ENCODE results near the gene RALGAPA1. TPM values are rescaled to one million over a fixed set of nuclear protein-coding genes. Genes with fewer than 3 reads are reported as not detected.
A peak's percentile ranks its signal among the peaks of the same experiment; 100 is the strongest.

RALGAPA1 gene
- total and polyA plus RNA-seq, 2 experiments from 2014 or later: 7.5 to 22.2 TPM

DNA sequence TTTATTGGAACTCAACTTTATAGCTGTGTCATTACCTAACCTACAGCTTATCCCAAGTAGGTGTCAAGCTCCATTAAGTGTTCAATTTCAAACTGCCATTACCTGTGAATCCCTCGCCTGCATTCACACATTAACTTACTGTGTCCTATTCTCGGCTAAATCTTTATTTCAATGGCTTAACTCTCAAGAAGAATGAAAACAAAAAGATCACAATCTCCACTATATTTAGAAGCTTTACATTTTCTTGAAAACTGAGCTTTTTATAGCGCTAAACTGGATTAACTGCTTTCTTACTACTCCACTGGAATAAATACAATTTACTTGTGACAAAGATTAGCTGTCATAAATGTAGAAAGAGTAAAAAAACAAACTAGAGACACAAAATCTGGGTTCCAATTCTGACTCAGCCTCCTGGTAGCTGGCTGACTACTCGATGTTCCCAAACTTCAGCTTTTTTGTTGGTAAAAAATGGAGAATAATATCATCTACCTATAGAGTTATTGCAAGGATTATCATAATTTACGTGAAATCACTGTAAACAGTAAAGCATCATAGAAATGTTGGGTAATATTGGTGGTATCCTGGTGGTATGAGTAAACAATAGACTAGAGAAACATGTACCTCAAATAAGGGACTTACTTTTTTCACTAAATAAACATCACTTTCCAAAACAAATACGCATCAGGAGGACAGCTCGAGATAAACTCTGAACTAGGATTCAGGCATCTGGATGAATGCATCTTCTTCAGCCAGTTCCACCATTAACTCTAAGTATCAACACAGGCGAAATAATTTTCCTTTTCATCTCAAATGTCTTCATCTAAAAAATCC lies 1.7 kb downstream of the RALGAPA1 start:
- no peak for TF ChIP-seq EZH2phosphoT487 (IDR thresholded peaks at IDR 0.05; ENCODE audit: insufficient read depth, low read depth)
- no peak for TF ChIP-seq EZH2 (IDR thresholded peaks at IDR 0.05; ENCODE audit: insufficient read depth, poor library complexity, severe bottlenecking)
- Histone ChIP-seq H3K27me3 (replicated peaks; ENCODE audit: insufficient read depth) (no peaks in the 10 kb centered on the region), H3K36me3 (ENCODE audit: low read depth) (no peaks in the 10 kb centered on the region), H3K79me2 (ENCODE audit: insufficient read depth) (peaks cover 56% of the 10 kb centered on the region), H3K9me2 (ENCODE audit: insufficient read depth) (no peaks in the 10 kb centered on the region), H3F3A (ENCODE audit: insufficient read depth) (peaks cover 21% of the 10 kb centered on the region; the same call in 1 of the 2 replicates), H4K20me1 (ENCODE audit: insufficient read depth) (no peaks in the 10 kb centered on the region; the same call in 1 of the 2 replicates), H3K4me3 (peak overlapping the region; percentile 87), H2AFZ (no peak overlapping the region), H3K4me2 (ENCODE audit: unreplicated experiment) (peak overlapping the region; percentile 82), H3K27ac (0 out of 2 replicates have a peak overlapping the region, but pooled peaks have one; percentile 68), H3K9ac (peak overlapping the region; percentile 86), H3K4me1 (ENCODE audit: insufficient read depth) (peaks cover 15% of the 10 kb centered on the region; the same call in 1 of the 2 replicates), H3K9me3 (ENCODE audit: low read depth) (no peaks in the 10 kb centered on the region)
- peak; percentile 4 for DNase-seq
- in situ Hi-C loops (cut with MboI): no loop called here
- WGBS, 2 experiments (ENCODE audit: low coverage in 1 of 2, low lambda C conversion rate in 2 of 2, missing lambda C conversion rate in 2 of 2): 62 to 65% methylated on average over 8 of the region's 8 CpGs

DNA sequence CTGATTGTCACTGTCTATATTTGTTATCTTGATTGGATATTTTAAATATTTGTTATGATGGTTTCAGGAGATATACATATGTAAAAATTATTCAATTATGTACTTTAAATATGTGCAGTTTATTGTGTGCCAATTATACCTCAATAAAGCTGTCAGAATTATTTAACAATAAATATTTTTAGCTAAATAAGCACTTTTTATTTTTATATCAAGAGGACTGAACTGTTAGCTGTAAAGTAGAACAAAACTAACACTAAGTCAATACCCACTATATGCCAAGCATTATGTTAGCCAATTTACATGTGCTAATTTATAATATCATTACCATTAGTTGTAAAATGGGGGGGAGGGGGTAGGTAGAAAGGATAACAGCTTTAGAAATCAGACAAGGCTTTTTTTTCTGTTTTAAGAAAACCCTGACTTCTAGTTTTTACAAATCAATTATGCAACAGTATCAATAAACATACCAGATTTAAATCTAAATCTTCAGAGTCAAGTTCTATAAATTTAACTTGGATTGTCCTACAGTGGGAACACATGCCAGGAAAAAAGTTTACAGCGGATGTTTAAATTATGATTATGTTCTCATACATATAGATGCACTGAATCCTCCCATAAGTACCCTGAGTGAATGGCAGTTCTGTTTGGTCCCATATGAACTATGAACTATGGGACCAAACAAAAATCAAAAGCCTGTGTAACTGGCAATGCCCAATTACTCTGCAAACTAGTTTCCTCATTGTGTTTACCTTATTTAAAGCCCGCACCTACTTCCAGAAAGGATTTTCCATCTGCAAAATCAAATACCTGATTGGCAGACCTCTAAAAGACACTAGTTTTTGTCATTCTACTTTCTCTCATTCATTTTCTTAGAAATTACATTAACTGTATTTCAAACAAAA lies 2.8 kb downstream of the RALGAPA1 start:
- Histone ChIP-seq H3K27ac (no peak overlapping the region), H3K4me1 (ENCODE audit: insufficient read depth) (peaks cover 15% of the 10 kb centered on the region; the same call in 1 of the 2 replicates), H4K20me1 (ENCODE audit: insufficient read depth) (no peaks in the 10 kb centered on the region; the same call in 1 of the 2 replicates), H3K4me2 (ENCODE audit: unreplicated experiment) (no peak overlapping the region), H3K36me3 (ENCODE audit: low read depth) (no peaks in the 10 kb centered on the region), H3K9me3 (ENCODE audit: low read depth) (no peaks in the 10 kb centered on the region), H2AFZ (no peak overlapping the region), H3K79me2 (ENCODE audit: insufficient read depth) (peaks cover 67% of the 10 kb centered on the region), H3K9ac (no peak overlapping the region), H3K9me2 (ENCODE audit: insufficient read depth) (no peaks in the 10 kb centered on the region), H3K4me3 (peak overlapping the region; percentile 87; the same call in 1 of the 2 replicates), H3K27me3 (replicated peaks; ENCODE audit: insufficient read depth) (no peaks in the 10 kb centered on the region), H3F3A (ENCODE audit: insufficient read depth) (peaks cover 21% of the 10 kb centered on the region; the same call in 1 of the 2 replicates)
- in situ Hi-C loops (cut with MboI): no loop called here
- 96% methylated on average over 2 of the region's 2 CpGs for WGBS, 2 experiments (ENCODE audit: low coverage in 1 of 2, low lambda C conversion rate in 2 of 2, missing lambda C conversion rate in 2 of 2)
- no peak for DNase-seq
- TF ChIP-seq EZH2 (IDR thresholded peaks at IDR 0.05; ENCODE audit: insufficient read depth, poor library complexity, severe bottlenecking) (no peak), EZH2phosphoT487 (IDR thresholded peaks at IDR 0.05; ENCODE audit: insufficient read depth, low read depth) (no peak)

DNA sequence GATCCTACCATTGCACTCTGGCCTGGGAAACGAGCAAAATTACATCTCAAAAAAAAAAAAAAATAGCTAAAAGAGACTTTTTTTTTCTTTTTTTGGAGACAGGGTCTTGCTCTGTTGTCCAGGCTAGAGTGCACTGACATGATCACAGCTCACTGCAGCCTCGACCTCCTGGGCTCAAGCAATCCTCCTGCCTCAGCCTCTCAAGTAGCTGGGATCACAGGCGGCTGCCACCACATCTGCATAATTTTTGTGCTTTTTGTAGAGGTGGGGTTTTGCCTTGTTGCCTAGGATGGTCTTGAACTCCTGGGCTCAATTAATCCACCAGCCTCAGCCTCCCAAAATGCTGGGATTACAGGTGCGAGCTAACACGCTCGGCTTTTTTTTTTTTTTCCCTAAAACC lies 11.3 kb downstream of the RALGAPA1 start:
- Histone ChIP-seq H3K79me2 (ENCODE audit: insufficient read depth) (peaks cover 96% of the 10 kb centered on the region), H2AFZ (no peak overlapping the region), H3K4me1 (ENCODE audit: insufficient read depth) (no peaks in the 10 kb centered on the region), H4K20me1 (ENCODE audit: insufficient read depth) (no peaks in the 10 kb centered on the region; the same call in none of the 2 replicates), H3K36me3 (ENCODE audit: low read depth) (no peaks in the 10 kb centered on the region), H3K9ac (no peak overlapping the region), H3K4me3 (no peak overlapping the region), H3F3A (ENCODE audit: insufficient read depth) (no peaks in the 10 kb centered on the region), H3K9me2 (ENCODE audit: insufficient read depth) (no peaks in the 10 kb centered on the region), H3K9me3 (ENCODE audit: low read depth) (no peaks in the 10 kb centered on the region), H3K4me2 (ENCODE audit: unreplicated experiment) (no peak overlapping the region), H3K27ac (no peak overlapping the region), H3K27me3 (replicated peaks; ENCODE audit: insufficient read depth) (no peaks in the 10 kb centered on the region)
- 91 to 94% methylated on average over 6 of the region's 6 CpGs for WGBS, 2 experiments (ENCODE audit: low coverage in 1 of 2, low lambda C conversion rate in 2 of 2, missing lambda C conversion rate in 2 of 2)
- in situ Hi-C loops (cut with MboI): no loop called here
- DNase-seq: no peak
- no peak for TF ChIP-seq EZH2phosphoT487 (IDR thresholded peaks at IDR 0.05; ENCODE audit: insufficient read depth, low read depth)
- TF ChIP-seq EZH2 (IDR thresholded peaks at IDR 0.05; ENCODE audit: insufficient read depth, poor library complexity, severe bottlenecking): no peak

DNA sequence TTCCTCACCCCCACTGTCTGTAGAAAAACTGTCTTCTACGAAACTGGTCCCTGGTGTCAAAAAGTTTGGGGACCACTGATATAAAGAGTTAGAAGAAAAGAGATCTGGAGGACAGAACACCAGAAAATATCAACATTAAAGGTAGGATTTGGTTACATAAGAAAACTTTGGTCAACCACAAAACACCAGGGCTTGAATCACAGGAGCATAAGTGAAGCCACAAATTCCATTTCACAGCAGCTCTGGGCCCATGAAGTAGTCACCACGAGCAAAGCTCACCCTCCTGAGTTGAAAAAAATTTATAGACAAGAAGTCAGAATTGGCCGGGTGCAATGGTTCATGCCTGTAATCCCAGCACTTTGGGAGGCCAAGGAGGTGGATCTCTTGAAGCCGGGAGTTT lies 19.4 kb downstream of the RALGAPA1 start:
- H3K36me3 ChIP-seq (ENCODE audit: low read depth): no peaks in the 10 kb centered on the region
- H3F3A ChIP-seq (ENCODE audit: insufficient read depth): no peaks in the 10 kb centered on the region
- no peak overlapping the region for H3K9ac ChIP-seq
- no peak overlapping the region for H2AFZ ChIP-seq
- no peaks in the 10 kb centered on the region for H3K9me3 ChIP-seq (ENCODE audit: low read depth)
- H3K79me2 ChIP-seq (ENCODE audit: insufficient read depth): peaks cover 46% of the 10 kb centered on the region
- in situ Hi-C loops (cut with MboI): no loop called here
- WGBS, 2 experiments (ENCODE audit: low coverage in 1 of 2, low lambda C conversion rate in 2 of 2, missing lambda C conversion rate in 2 of 2): 82 to 88% methylated on average over 4 of the region's 4 CpGs
- no peaks in the 10 kb centered on the region for H3K9me2 ChIP-seq (ENCODE audit: insufficient read depth)
- H3K27me3 ChIP-seq (replicated peaks; ENCODE audit: insufficient read depth): no peaks in the 10 kb centered on the region
- no peak overlapping the region for H3K4me3 ChIP-seq
- H4K20me1 ChIP-seq (ENCODE audit: insufficient read depth): no peaks in the 10 kb centered on the region
- peak; percentile 52 for DNase-seq
- TF ChIP-seq EZH2phosphoT487 (IDR thresholded peaks at IDR 0.05; ENCODE audit: insufficient read depth, low read depth): no peak
- no peak for TF ChIP-seq EZH2 (IDR thresholded peaks at IDR 0.05; ENCODE audit: insufficient read depth, poor library complexity, severe bottlenecking)
- H3K4me2 ChIP-seq (ENCODE audit: unreplicated experiment): no peak overlapping the region
- H3K4me1 ChIP-seq (ENCODE audit: insufficient read depth): no peaks in the 10 kb centered on the region
- H3K27ac ChIP-seq: no peak overlapping the region

Measured in GM23248 (cell line).